ENCODE data around the gene ATF5.
"Not testable (repeated sequence)": the region's sequence is repeated elsewhere in the genome, so short reads cannot be mapped to it uniquely, and the experiment has no call there.

Gene ATF5

DNA sequence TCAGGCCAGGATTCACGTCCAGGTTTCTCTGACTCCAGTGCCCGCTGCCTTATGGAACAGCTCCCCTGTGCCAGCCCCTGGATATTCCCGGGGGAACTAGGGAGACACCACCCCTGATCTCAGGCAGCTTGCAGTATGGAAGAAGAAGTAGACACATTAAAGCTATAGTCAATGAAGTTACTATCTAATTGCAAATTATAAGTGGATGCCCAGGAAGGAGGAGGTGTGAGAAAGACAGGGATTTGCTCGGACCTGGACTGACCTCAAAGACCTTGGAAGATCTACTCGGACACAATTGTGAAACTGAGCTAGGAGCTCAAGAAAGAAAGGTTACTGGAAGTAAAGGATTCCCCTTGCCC, 21.6 kb downstream of the ATF5 start:
- ATAC-seq (replicated peaks; ENCODE audit: extremely low read depth, poor library complexity, severe bottlenecking) (no peak), DNase-seq (ENCODE audit: low spot score in 2 of 2) (no peak)
- Mint-ChIP-seq H3K27ac (ENCODE audit: low read depth) (no peak overlapping the region), H3K4me3 (no peak overlapping the region), H3K9me3 (no peaks in the 10 kb centered on the region), H3K4me1 (no peaks in the 10 kb centered on the region), H3K36me3 (ENCODE audit: insufficient read depth) (no peaks in the 10 kb centered on the region), H3K27me3 (peaks cover 72% of the 10 kb centered on the region)

DNA sequence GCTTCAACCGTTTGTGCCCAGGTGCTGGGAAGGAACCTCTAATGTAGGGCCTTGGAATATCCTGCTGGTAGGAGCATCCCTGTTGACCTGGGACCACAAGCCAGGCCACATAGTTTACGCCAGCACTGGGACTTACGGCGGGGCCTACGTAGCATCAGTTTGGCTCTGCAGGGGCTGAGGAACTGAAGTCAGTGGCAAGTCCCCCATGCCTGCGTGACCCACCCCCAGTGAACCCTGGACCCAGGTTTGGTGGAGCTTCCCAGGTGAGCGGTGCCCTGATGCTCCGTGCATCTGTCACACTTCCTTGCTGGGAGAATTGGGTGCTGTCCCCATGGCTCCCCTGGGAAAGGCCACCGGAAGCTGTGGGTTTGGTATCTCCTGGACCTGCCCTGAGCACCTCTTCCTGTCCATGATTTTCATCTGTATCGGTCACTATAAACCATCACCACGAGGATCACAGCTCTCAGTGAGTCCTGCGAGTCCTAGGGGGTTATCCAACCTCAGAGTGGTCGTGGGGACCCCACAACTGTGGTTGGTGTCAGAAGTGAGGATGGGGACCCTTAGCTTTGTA, 22.0 kb downstream of the ATF5 start:
- H3K4me1 Mint-ChIP-seq = no peaks in the 10 kb centered on the region
- H3K36me3 Mint-ChIP-seq (ENCODE audit: insufficient read depth) = no peaks in the 10 kb centered on the region
- no peaks in the 10 kb centered on the region for H3K9me3 Mint-ChIP-seq
- H3K4me3 Mint-ChIP-seq = no peak overlapping the region
- peaks cover 69% of the 10 kb centered on the region for H3K27me3 Mint-ChIP-seq
- ATAC-seq (replicated peaks; ENCODE audit: extremely low read depth, poor library complexity, severe bottlenecking) = no peak
- DNase-seq (ENCODE audit: low spot score in 2 of 2) = no peak
- no peak overlapping the region for H3K27ac Mint-ChIP-seq (ENCODE audit: low read depth)

DNA sequence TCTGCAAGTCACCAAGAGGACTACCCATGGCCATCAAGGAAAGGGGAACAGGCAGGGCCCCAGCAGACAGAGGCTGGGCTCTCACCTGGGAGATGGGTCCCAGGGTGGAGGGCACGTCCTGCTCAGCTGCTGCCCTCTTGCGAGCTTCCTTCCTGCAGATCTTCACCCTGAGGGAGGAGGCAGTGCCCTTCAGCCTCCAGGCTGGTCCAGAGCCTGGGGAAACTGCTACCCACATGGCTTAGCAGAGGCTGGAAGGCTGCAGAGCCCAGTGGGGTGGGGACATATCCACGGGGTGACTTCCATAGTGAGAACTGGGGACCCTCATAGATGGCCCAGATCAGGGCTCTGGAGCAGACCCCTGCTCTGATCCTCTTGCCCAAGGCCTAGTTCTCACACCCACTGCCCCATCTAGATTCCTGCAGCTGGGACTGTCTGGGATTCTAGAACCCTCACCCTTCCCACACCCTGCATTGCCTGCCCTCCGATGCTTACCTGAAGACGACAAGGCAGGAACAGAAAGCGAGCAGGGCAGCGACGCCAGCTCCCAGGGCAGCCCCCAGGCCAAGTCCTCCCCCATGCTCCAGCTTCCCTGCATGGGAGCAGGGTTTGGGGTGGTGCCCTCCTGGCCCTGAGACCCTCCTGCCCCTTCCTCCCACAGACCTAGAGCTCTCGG, 22.9 kb downstream of the ATF5 start:
- Mint-ChIP-seq H3K4me3 (no peak overlapping the region), H3K27me3 (peaks cover 60% of the 10 kb centered on the region), H3K27ac (ENCODE audit: low read depth) (no peak overlapping the region), H3K4me1 (no peaks in the 10 kb centered on the region), H3K36me3 (ENCODE audit: insufficient read depth) (no peaks in the 10 kb centered on the region), H3K9me3 (no peaks in the 10 kb centered on the region)
- no peak for DNase-seq (ENCODE audit: low spot score in 2 of 2)
- no peak for ATAC-seq (replicated peaks; ENCODE audit: extremely low read depth, poor library complexity, severe bottlenecking)

DNA sequence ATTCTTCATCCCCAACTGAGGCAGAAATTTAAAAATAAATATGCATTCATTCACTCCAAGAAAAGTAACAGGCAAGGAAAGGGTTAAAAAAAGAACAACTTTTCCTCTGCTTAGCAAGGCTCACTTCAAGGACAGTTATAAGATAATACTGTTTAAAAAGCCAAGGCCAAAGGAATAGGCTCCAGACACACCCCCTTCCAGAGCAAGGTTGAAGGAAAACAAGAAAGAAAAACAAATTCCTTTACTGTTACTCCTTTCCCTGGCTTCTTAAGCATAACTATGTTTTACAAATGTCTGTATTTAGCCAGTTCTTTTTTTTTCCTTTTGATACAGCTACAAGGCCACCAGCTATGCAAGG, 23.5 kb downstream of the ATF5 start:
- no peaks in the 10 kb centered on the region for H3K9me3 Mint-ChIP-seq
- H3K27me3 Mint-ChIP-seq = peaks cover 59% of the 10 kb centered on the region
- ATAC-seq (replicated peaks; ENCODE audit: extremely low read depth, poor library complexity, severe bottlenecking) (no peak), DNase-seq (ENCODE audit: low spot score in 2 of 2) (no peak)
- no peak overlapping the region for H3K27ac Mint-ChIP-seq (ENCODE audit: low read depth)
- no peaks in the 10 kb centered on the region for H3K4me1 Mint-ChIP-seq
- no peak overlapping the region for H3K4me3 Mint-ChIP-seq
- no peaks in the 10 kb centered on the region for H3K36me3 Mint-ChIP-seq (ENCODE audit: insufficient read depth)

DNA sequence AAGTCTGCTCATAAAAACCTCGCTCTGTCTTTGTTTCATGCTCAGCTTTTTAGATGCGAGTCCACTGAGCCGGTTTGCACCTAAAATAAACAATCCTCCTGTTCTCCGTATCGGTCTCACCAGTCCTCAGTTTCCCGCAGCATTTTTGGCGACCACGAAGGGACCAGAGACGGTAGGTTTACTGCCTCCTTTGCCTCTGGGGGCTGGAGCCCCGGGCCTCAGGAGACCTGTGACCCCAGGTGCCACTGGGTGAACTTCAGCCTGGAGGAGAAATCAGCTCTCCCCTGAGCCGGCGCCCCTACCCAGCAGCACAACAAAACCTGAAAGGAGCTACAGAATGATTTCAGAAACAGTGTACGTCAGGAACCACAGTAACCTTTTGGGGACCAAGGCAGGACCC, 23.9 kb downstream of the ATF5 start:
- no peaks in the 10 kb centered on the region for H3K4me1 Mint-ChIP-seq
- ATAC-seq (replicated peaks; ENCODE audit: extremely low read depth, poor library complexity, severe bottlenecking) (no peak), DNase-seq (ENCODE audit: low spot score in 2 of 2) (no peak)
- H3K9me3 Mint-ChIP-seq = no peaks in the 10 kb centered on the region
- H3K27ac Mint-ChIP-seq (ENCODE audit: low read depth) = no peak overlapping the region
- no peak overlapping the region for H3K4me3 Mint-ChIP-seq
- no peaks in the 10 kb centered on the region for H3K36me3 Mint-ChIP-seq (ENCODE audit: insufficient read depth)
- H3K27me3 Mint-ChIP-seq = peaks cover 62% of the 10 kb centered on the region

DNA sequence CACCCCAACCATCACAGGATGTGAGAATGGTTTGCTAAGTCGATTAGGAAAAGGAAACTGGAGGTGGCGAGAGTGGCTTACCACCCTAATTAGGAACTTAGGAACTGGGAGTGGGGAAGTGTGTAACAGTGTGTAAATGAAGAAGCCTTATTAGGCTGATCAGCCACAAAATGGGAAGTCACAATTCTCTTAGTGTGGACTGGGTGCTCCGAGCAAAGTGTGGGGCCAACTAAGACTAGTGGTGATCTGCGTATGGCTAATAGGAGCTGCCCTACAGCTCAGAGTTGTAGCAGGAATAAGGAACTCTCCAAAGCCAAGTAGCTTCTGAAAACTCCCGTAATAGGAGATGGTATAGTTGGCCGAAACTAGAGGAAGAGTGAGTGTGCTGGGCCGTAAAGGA, 24.4 kb downstream of the ATF5 start:
- Mint-ChIP-seq H3K9me3 (no peaks in the 10 kb centered on the region), H3K4me3 (no peak overlapping the region), H3K36me3 (ENCODE audit: insufficient read depth) (no peaks in the 10 kb centered on the region), H3K4me1 (no peaks in the 10 kb centered on the region), H3K27me3 (peaks cover 67% of the 10 kb centered on the region), H3K27ac (ENCODE audit: low read depth) (no peak overlapping the region)
- ATAC-seq (replicated peaks; ENCODE audit: extremely low read depth, poor library complexity, severe bottlenecking) (no peak), DNase-seq (ENCODE audit: low spot score in 2 of 2) (no peak)

DNA sequence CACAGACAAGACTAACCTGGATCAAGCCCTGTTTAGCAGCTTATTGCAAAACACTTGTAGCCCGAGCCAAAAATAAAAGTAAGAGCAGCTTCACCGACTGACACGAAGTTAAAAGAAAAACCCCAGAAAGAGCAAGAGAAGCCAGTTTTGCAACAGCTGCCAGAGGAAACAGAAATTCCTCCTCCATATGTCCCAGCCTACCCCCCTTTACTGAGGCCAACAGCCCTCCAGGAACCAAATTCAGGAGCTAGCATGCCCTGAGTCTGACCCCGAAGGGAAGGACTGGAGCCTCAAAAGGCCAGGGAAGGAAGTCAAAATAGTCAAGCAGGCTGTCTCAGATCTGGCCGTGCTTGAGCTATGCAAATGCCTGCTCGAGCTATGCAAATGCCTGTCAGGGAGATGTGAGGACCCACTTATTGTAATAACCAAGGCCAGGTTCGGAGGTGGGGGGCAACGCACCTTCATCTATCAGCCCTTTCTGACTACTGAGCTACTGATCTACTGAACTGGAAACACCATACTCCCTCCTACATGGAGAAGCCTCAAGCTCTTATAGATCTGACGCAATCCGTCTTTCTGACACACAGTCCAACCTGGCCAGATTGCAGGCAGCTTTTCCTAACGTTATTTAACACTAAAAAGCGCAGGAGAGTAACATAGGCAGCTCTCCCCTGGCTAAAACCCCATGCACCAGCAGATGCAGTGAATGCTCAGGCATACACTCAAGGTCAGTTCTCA, 25.3 kb downstream of the ATF5 start:
- no peaks in the 10 kb centered on the region for H3K9me3 Mint-ChIP-seq
- DNase-seq (ENCODE audit: low spot score in 2 of 2) (no peak), ATAC-seq (replicated peaks; ENCODE audit: extremely low read depth, poor library complexity, severe bottlenecking) (no peak)
- H3K36me3 Mint-ChIP-seq (ENCODE audit: insufficient read depth) = no peaks in the 10 kb centered on the region
- H3K27me3 Mint-ChIP-seq = peaks cover 68% of the 10 kb centered on the region
- no peak overlapping the region for H3K4me3 Mint-ChIP-seq
- H3K27ac Mint-ChIP-seq (ENCODE audit: low read depth) = no peak overlapping the region
- no peaks in the 10 kb centered on the region for H3K4me1 Mint-ChIP-seq

DNA sequence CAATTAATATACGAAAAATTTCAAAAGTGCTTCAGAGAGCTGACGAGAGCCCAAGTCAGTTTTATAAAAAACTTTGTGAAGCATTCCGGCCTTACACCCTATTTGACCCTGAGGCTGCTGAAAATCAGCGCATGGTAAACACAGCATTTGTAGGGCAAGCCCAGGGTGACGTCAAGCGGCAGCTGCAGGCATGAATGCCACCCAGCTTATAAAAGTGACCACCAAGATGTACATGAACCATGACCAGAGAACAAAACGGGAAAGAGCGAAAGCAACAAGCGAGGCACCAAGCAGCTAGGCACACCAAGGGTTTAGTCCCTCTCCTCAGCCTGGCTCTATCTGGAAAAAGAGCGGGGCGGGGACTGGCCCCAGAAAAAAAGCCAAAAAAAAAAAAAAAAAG, 25.9 kb downstream of the ATF5 start:
- ATAC-seq (replicated peaks; ENCODE audit: extremely low read depth, poor library complexity, severe bottlenecking) = no peak
- Mint-ChIP-seq H3K36me3 (ENCODE audit: insufficient read depth) (no peaks in the 10 kb centered on the region), H3K27me3 (peaks cover 63% of the 10 kb centered on the region), H3K4me1 (no peaks in the 10 kb centered on the region), H3K27ac (ENCODE audit: low read depth) (no peak overlapping the region), H3K4me3 (no peak overlapping the region), H3K9me3 (no peaks in the 10 kb centered on the region)
- DNase-seq (ENCODE audit: low spot score in 2 of 2) = no peak

DNA sequence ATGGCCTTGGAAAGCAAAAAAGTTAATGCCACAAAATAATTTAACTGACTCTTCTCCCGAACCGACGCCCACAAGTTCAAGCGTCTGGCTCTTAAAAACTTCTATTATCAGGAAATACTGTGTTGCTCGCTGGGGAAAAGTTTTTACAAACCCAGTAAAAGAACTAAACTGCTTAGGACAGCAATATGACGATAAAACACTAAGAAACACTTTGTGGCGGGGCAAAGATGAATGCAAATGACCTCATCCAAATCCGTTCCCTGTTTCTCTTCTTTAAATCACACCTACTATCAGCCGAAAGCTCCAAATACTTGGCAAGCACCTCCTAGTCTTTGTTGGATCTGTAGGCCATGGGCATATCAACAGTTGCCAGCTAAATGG, 27.1 kb downstream of the ATF5 start:
- H3K4me1 Mint-ChIP-seq = no peaks in the 10 kb centered on the region

DNA sequence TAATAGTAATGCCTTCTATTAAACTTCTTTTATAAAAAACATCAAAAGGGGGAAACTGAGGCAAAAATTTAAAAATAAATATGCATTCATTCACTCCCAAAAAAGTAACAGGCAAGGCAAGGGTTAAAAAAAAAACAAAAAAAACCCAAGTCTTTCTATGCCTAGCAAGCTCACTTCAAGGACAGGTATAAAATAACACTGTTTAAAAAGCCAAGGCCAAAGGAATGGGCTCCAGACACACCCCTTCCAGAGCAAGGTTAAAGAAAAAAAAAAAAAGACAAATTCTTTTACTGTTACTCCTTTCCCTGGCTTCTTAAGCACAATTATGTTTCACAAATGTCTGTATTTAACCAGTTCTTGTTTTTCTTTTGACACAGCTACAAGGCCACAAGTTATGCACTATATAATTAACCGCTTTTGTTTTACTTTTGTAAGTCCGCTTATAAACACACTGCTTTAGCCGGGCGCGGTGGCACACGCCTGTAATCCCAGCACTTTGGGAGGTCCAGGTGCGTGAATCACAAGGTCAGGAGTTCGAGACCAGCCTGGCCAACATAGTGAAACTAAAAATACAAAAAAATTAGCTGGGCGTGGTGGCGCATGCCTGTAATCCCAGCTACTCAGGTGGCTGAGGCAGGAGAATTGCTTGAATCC, 28.4 kb downstream of the ATF5 start:
- DNase-seq (ENCODE audit: low spot score in 2 of 2) (no peak), ATAC-seq (replicated peaks; ENCODE audit: extremely low read depth, poor library complexity, severe bottlenecking) (no peak)
- Mint-ChIP-seq H3K27me3 (peaks cover 41% of the 10 kb centered on the region), H3K4me3 (no peak overlapping the region), H3K36me3 (ENCODE audit: insufficient read depth) (no peaks in the 10 kb centered on the region), H3K27ac (ENCODE audit: low read depth) (no peak overlapping the region), H3K4me1 (no peaks in the 10 kb centered on the region), H3K9me3 (no peaks in the 10 kb centered on the region)

More for the DNA sequence above, 27.1 kb downstream of the ATF5 start:
- Mint-ChIP-seq H3K36me3 (ENCODE audit: insufficient read depth) (no peaks in the 10 kb centered on the region), H3K9me3 (no peaks in the 10 kb centered on the region), H3K27me3 (peaks cover 51% of the 10 kb centered on the region), H3K27ac (ENCODE audit: low read depth) (no peak overlapping the region), H3K4me3 (no peak overlapping the region)
- no peak for DNase-seq (ENCODE audit: low spot score in 2 of 2)
- no peak for ATAC-seq (replicated peaks; ENCODE audit: extremely low read depth, poor library complexity, severe bottlenecking)

DNA sequence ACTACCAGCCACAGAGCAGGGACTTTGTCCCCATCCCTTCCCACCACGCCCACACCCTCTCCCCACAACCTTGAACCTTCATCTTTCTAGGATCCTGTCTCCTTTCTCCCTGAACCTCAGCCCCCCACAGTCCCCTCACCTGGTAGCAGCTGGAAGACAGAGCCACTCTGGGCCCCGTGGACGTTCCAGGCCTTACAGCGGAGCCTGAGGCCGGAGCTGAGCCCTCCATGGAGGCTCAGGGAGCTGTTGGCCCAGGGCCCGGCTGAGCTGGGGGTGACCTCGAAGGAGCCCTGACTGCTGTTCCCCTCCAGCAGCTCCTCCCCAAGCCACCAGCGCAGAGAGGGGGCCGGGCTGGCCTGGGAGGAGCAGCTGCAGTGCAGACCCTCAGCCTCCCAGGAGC, 29.1 kb downstream of the ATF5 start:
- H3K9me3 Mint-ChIP-seq; H3K36me3 Mint-ChIP-seq (ENCODE audit: insufficient read depth); H3K4me1 Mint-ChIP-seq; H3K4me3 Mint-ChIP-seq; H3K27ac Mint-ChIP-seq (ENCODE audit: low read depth); ATAC-seq (replicated peaks; ENCODE audit: extremely low read depth, poor library complexity, severe bottlenecking); DNase-seq (ENCODE audit: low spot score in 2 of 2): not testable (repeated sequence)
- peaks cover 36% of the 10 kb centered on the region for H3K27me3 Mint-ChIP-seq

DNA sequence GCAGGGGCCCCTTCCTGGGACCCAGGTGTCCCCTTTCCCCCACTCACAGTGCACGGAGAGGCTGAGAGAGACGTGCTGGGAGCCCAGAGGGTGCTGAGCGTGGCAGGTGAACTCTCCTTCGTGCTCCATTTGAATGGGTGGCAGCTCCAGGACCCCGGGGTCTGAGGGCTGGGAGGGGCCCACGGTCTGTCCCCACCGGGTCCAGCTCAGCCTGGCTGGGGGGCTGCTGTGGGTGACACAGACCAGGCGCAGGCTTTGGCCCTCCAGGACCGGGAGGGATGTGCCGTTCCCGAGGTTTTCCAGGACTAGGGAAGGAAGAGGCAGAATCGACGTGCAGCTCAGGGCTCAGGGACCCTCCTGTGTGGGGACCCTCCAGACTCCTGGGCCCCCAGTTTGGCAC, 29.6 kb downstream of the ATF5 start:
- not testable (repeated sequence) for DNase-seq (ENCODE audit: low spot score in 2 of 2); H3K4me3 Mint-ChIP-seq; H3K36me3 Mint-ChIP-seq (ENCODE audit: insufficient read depth); H3K9me3 Mint-ChIP-seq; H3K4me1 Mint-ChIP-seq; ATAC-seq (replicated peaks; ENCODE audit: extremely low read depth, poor library complexity, severe bottlenecking); H3K27ac Mint-ChIP-seq (ENCODE audit: low read depth)
- H3K27me3 Mint-ChIP-seq = peaks cover 36% of the 10 kb centered on the region

DNA sequence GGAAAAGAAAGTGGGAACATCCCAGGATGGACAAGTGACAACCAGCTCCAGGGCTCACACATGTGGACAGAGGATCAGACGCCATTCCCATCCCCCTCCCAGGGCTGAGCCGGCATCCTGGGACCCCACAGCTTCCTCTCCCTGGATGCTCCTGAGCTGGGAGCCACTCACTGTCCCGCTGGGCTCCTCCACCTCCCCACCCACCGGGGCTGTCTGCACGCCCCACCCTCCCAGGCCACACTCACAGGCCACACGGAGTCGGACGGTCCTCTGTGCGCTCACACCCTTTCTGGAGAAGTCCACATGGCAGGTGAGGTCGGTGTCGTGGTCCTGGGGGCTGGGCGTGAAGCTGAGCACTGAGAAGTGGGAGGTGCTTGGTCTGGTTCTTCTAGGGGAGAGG, 30.9 kb downstream of the ATF5 start:
- H3K9me3 Mint-ChIP-seq; DNase-seq (ENCODE audit: low spot score in 2 of 2): not testable (repeated sequence)

More for the DNA sequence above, 30.9 kb downstream of the ATF5 start:
- not testable (repeated sequence) for H3K4me3 Mint-ChIP-seq; H3K36me3 Mint-ChIP-seq (ENCODE audit: insufficient read depth); H3K27ac Mint-ChIP-seq (ENCODE audit: low read depth); ATAC-seq (replicated peaks; ENCODE audit: extremely low read depth, poor library complexity, severe bottlenecking); H3K4me1 Mint-ChIP-seq
- peaks cover 27% of the 10 kb centered on the region for H3K27me3 Mint-ChIP-seq

Data from central memory CD8-positive, alpha-beta T cell (primary cell).